H1 (cell line): ENCODE data around the gene SLC12A7. TPM values are rescaled to one million over a fixed set of nuclear protein-coding genes. Genes with fewer than 3 reads are reported as not detected.
"Not testable (repeated sequence)": the region's sequence is repeated elsewhere in the genome, so short reads cannot be mapped to it uniquely, and the experiment has no call there.

ENCODE experiments used
- CTCF ChIA-PET: fragments of 300-600 bp; sonication (Branson Sonifier 250); formaldehyde crosslinking; loops from one replicate; lab custom pipeline; 2021; ENCODE audit not compliant: partially characterized antibody; lab: Charles Lee
- POLR2A ChIA-PET: fragments of 300-600 bp; sonication (Branson Sonifier 250); formaldehyde crosslinking; loops from one replicate; lab custom pipeline; 2021; ENCODE audit warnings: inconsistent platforms; ENCODE audit not compliant: partially characterized antibody; lab: Charles Lee
- DNase-seq, 2 experiments: peaks; one replicate each; pipeline versions ENCODE4 v3.0.0 to v3.0.0-alpha.2; 2010 to 2022; ENCODE audit warnings: low spot score in 2 of 2, low read depth in 1 of 2, mixed read lengths in 1 of 2
- FAIRE-seq: peaks from 2 replicates; lab custom pipeline; 2011; peaks lifted over from hg19 to GRCh38; lab: Jason Lieb, UNC
- H2AFZ ChIP-seq: 2 replicates; pipeline ENCODE4 v1.8.1; 2012; ENCODE audit warnings: low read length, inconsistent platforms
- H2AK5ac ChIP-seq: 2 replicates; pipeline ENCODE4 v1.6.1; 2013; ENCODE audit warnings: low read depth, low read length
- H2BK120ac ChIP-seq: replicated peaks from 2 replicates; pipeline ENCODE3; 2013; ENCODE audit warnings: low read depth, low read length, inconsistent platforms
- H2BK12ac ChIP-seq: 2 replicates; pipeline ENCODE4 v1.6.1; 2013; ENCODE audit warnings: low read depth, low read length
- H2BK15ac ChIP-seq: 2 replicates; pipeline ENCODE4 v1.6.1; 2013; ENCODE audit warnings: low read length
- H2BK20ac ChIP-seq: 2 replicates; pipeline ENCODE4 v1.6.1; 2013; ENCODE audit warnings: low read length
- H2BK5ac ChIP-seq: 2 replicates; pipeline ENCODE4 v1.6.1; 2013; ENCODE audit warnings: low read depth, low read length
- H3K14ac ChIP-seq: 2 replicates; pipeline ENCODE4 v1.6.1; 2013; ENCODE audit warnings: inconsistent platforms; ENCODE audit not compliant: insufficient read length
- H3K18ac ChIP-seq: 2 replicates; pipeline ENCODE4 v1.6.1; 2013; ENCODE audit warnings: low read length; ENCODE audit errors: extremely low read depth
- H3K23ac ChIP-seq: 2 replicates; pipeline ENCODE4 v1.6.1; 2013; ENCODE audit warnings: inconsistent platforms; ENCODE audit not compliant: insufficient read length
- H3K23me2 ChIP-seq: 2 replicates; pipeline ENCODE4 v1.6.1; 2013; ENCODE audit warnings: low read depth, low read length
- H3K27ac ChIP-seq: 2 replicates; pipeline ENCODE4 v1.6.1; 2011; ENCODE audit warnings: low read depth, low read length, inconsistent platforms
- H3K27me3 ChIP-seq, 4 experiments: replicated peaks in 1 of 4; 1 replicate in 1 of 4; 2 replicates in 3 of 4; pipeline versions ENCODE4 v1.6.1 to v1.8.1; 2011 to 2013; ENCODE audit warnings: low read length in 3 of 4, mild to moderate bottlenecking in 3 of 4, inconsistent platforms in 2 of 4, mixed read lengths in 2 of 4, moderate library complexity in 1 of 4; ENCODE audit not compliant: control insufficient read depth in 3 of 4, insufficient read depth in 3 of 4; ENCODE audit errors: extremely low read depth in 1 of 4
- H3K36me3 ChIP-seq, 4 experiments: 2 replicates each; pipeline versions ENCODE4 v1.6.1 to v1.8.1; 2011 to 2013; ENCODE audit warnings: mild to moderate bottlenecking in 4 of 4, low read length in 3 of 4, moderate library complexity in 2 of 4, control low read depth in 1 of 4, inconsistent platforms in 1 of 4; ENCODE audit not compliant: insufficient read depth in 4 of 4, control insufficient read depth in 2 of 4
- H3K4ac ChIP-seq: replicated peaks from 2 replicates; pipeline ENCODE3; 2013; ENCODE audit warnings: low read length, low read depth, mixed read lengths, inconsistent platforms; ENCODE audit not compliant: insufficient read length
- H3K4me1 ChIP-seq, 4 experiments: replicated peaks in 1 of 4; 1 replicate in 1 of 4; 2 replicates in 3 of 4; pipeline versions ENCODE4 v1.6.1 to v1.8.1; 2011 to 2013; ENCODE audit warnings: low read length in 3 of 4, inconsistent platforms in 2 of 4, mixed read lengths in 1 of 4; ENCODE audit not compliant: insufficient read depth in 4 of 4, control insufficient read depth in 3 of 4
- H3K4me2 ChIP-seq, 2 experiments: 2 replicates each; pipeline versions ENCODE4 v1.6.1 to v1.8.1; 2011 to 2013; ENCODE audit warnings: low read depth in 2 of 2, low read length in 2 of 2, control low read depth in 1 of 2, inconsistent platforms in 1 of 2, mild to moderate bottlenecking in 1 of 2; ENCODE audit not compliant: insufficient read depth in 1 of 2
- H3K4me3 ChIP-seq, 4 experiments: fragments of 200-600, 300-600 bp in 1 of 4; sonication (generic), shearing (Covaris generic), sonication (Bioruptor Twin) in 1 of 4; 2 replicates each; pipeline versions ENCODE4 v1.5.1 to v1.8.1; 2011 to 2016; ENCODE audit warnings: low read length in 4 of 4, low read depth in 3 of 4, control low read depth in 2 of 4, inconsistent platforms in 2 of 4, mild to moderate bottlenecking in 2 of 4, mixed read lengths in 1 of 4, moderate library complexity in 1 of 4; ENCODE audit not compliant: insufficient read depth in 2 of 4; ENCODE audit errors: extremely low read depth in 1 of 4
- H3K56ac ChIP-seq: replicated peaks from 2 replicates; pipeline ENCODE3; 2013; ENCODE audit warnings: low read depth, mild to moderate bottlenecking, mixed read lengths, low read length, inconsistent platforms; ENCODE audit not compliant: insufficient read length
- H3K79me1 ChIP-seq: 2 replicates; pipeline ENCODE4 v1.6.1; 2013; ENCODE audit warnings: low read depth, low read length, control low read depth
- H3K79me2 ChIP-seq, 2 experiments: 2 replicates each; pipeline versions ENCODE4 v1.6.1 to v1.8.1; 2012 to 2013; ENCODE audit warnings: low read length in 2 of 2, mild to moderate bottlenecking in 2 of 2, inconsistent platforms in 1 of 2; ENCODE audit not compliant: insufficient read depth in 2 of 2, control insufficient read depth in 1 of 2
- H3K9ac ChIP-seq, 4 experiments: replicated peaks in 1 of 4; 1 replicate in 1 of 4; 2 replicates in 3 of 4; pipeline versions ENCODE4 v1.6.1 to v1.8.1; 2011 to 2013; ENCODE audit warnings: low read depth in 3 of 4, low read length in 3 of 4, control low read depth in 2 of 4, mild to moderate bottlenecking in 2 of 4, moderate library complexity in 2 of 4, inconsistent platforms in 1 of 4; ENCODE audit errors: extremely low read depth in 1 of 4
- H3K9me3 ChIP-seq, 2 experiments: 2 replicates each; pipeline versions ENCODE4 v1.6.1 to v1.8.1; 2012 to 2013; ENCODE audit warnings: mild to moderate bottlenecking in 2 of 2, moderate library complexity in 2 of 2, control low read depth in 1 of 2, inconsistent platforms in 1 of 2, low read depth in 1 of 2, low read length in 1 of 2, mixed read lengths in 1 of 2; ENCODE audit not compliant: insufficient read depth in 2 of 2
- H4K20me1 ChIP-seq, 2 experiments: replicated peaks in 1 of 2; 2 replicates each; pipeline versions ENCODE3 to v1.8.1; 2011 to 2013; ENCODE audit warnings: inconsistent platforms in 2 of 2, low read length in 2 of 2, mild to moderate bottlenecking in 1 of 2; ENCODE audit not compliant: insufficient read depth in 2 of 2, control insufficient read depth in 1 of 2
- H4K5ac ChIP-seq: 2 replicates; pipeline ENCODE4 v1.6.1; 2013; ENCODE audit warnings: low read length, low read depth, mixed read lengths, inconsistent platforms; ENCODE audit not compliant: insufficient read length
- H4K8ac ChIP-seq: 2 replicates; pipeline ENCODE4 v1.8.0; 2013; ENCODE audit warnings: mild to moderate bottlenecking, moderate library complexity, low read length, inconsistent platforms; ENCODE audit not compliant: insufficient read depth; ENCODE audit errors: extremely low read depth
- H4K91ac ChIP-seq: replicated peaks from 2 replicates; pipeline ENCODE3; 2013; ENCODE audit warnings: low read length, mixed read lengths, inconsistent platforms; ENCODE audit not compliant: insufficient read length
- CTBP2 ChIP-seq: IDR thresholded peaks from 2 replicates; pipeline ENCODE4 v1.7.0; 2011; ENCODE audit warnings: borderline replicate concordance, mild to moderate bottlenecking, moderate library complexity, mixed read lengths, low read length; ENCODE audit not compliant: insufficient read depth, insufficient read length
- POU5F1 ChIP-seq: IDR thresholded peaks from 2 replicates; pipeline ENCODE4 v1.6.1; 2011; ENCODE audit warnings: low read depth, mild to moderate bottlenecking, low read length, moderate library complexity
- RFX5 ChIP-seq: IDR thresholded peaks from 2 replicates; pipeline ENCODE4 v1.6.1; 2011; ENCODE audit warnings: low read depth, low read length, improper control_type of control experiment, borderline replicate concordance
- WGBS, 2 experiments: shearing (Covaris generic) in 1 of 2; methylation state at CpG; one replicate each; pipeline versions ENCODE4 v1.1.6 to v1.1.7; 2013 to 2015; ENCODE audit warnings: low lambda C conversion rate in 2 of 2, mixed read lengths in 2 of 2, inconsistent platforms in 1 of 2, low coverage in 1 of 2, missing lambda C conversion rate in 1 of 2; ENCODE audit not compliant: insufficient replicate concordance in 2 of 2, insufficient coverage in 1 of 2, insufficient read length in 1 of 2; ENCODE audit errors: extremely low coverage in 1 of 2, missing lambda C conversion rate in 1 of 2; 5-methylcytosine and 5-hydroxymethylcytosine counted together
- polyA plus RNA-seq, 7 experiments: library from polyadenylated mRNA; depleted of rRNA in 3 of 7; stranded (reverse) in 5 of 7; unstranded in 2 of 7; fragments of >200 nt in 5 of 7; fragments of 200-250 nt in 2 of 7; gene quantifications; 1 replicate in 5 of 7; 2 replicates in 1 of 7; 4 replicates in 1 of 7; pipeline versions ENCODE4 v1.2.1 to v1.2.3, GENCODE V29; 2011 to 2013; ENCODE audit warnings: missing spikeins in 2 of 7, mixed read lengths in 2 of 7
- total RNA-seq: library from RNA; stranded (reverse); fragmentation: NEBNext Ultra II Directional; extraction: Animal tissue kit (Norgen Biotek cat#: 25700); gene quantifications from 2 replicates; pipeline ENCODE4 v1.2.1, GENCODE V29; 2021

Gene SLC12A7
- total and polyA plus RNA-seq, 2 of the 8 experiments (the other 6 are each of a cell fraction or from before 2014, with no cell fraction given): 23.5 to 39.7 TPM

GRCh38 chr5:1061916-1062315, 49.9 kb downstream of the SLC12A7 start (continued):
- TF ChIP-seq RFX5 (no peak), CTBP2 (no peak), POU5F1 (no peak)
- TF ChIP-seq, all 59 proteins: peak for 0

GRCh38 chr5:1061292-1061691, 50.6 kb downstream of the SLC12A7 start:
- H2AFZ ChIP-seq, H3K14ac ChIP-seq, H3K56ac ChIP-seq, H3K18ac ChIP-seq, H3K9me3 ChIP-seq, H4K20me1 ChIP-seq, H3K9ac ChIP-seq, H3K79me1 ChIP-seq, H3K23ac ChIP-seq, H3K4me3 ChIP-seq, H2BK15ac ChIP-seq, H4K8ac ChIP-seq, H2AK5ac ChIP-seq, H3K27ac ChIP-seq, H3K27me3 ChIP-seq, H2BK20ac ChIP-seq, FAIRE-seq, H4K91ac ChIP-seq, CTCF ChIA-PET, H3K4ac ChIP-seq, H4K5ac ChIP-seq, H3K4me2 ChIP-seq, H3K79me2 ChIP-seq, H2BK12ac ChIP-seq, H3K4me1 ChIP-seq, H2BK5ac ChIP-seq, H3K23me2 ChIP-seq, H2BK120ac ChIP-seq, DNase-seq: not testable (repeated sequence)
- WGBS, 2 experiments: 90% methylated on average over 10 of the region's 43 CpGs; no CpG with 5 or more reads in 1 of the 2 experiments
- H3K36me3 ChIP-seq: peaks cover 0 to 42% (median 17%) of the 10 kb centered on the region in 4 experiments; a peak in 4 of 8 replicates
- POLR2A ChIA-PET: interaction anchor here (0.9 kb wide), 1 partner anchor 256 kb away, joined by 5 read pairs; no protein-coding TSS in a partner anchor
